Measurements from ENCODE around the gene HIGD1B. TPM values are rescaled to one million over a fixed set of nuclear protein-coding genes. Genes with fewer than 3 reads are reported as not detected.

Gene HIGD1B
- total and polyA plus RNA-seq, 2 of the 4 experiments (the other 2 are of a cell fraction): not detected

- Histone ChIP-seq H3K36me3 (ENCODE audit: control insufficient read depth, insufficient read depth, low read length) (peaks cover 34% of the 10 kb centered on the region), H3K56ac (ENCODE audit: extremely low read depth, insufficient read depth, low read length) (no peak overlapping the region), H2AK9ac (replicated peaks; ENCODE audit: low read depth, low read length, poor library complexity) (no peak overlapping the region), H3K4me1 (ENCODE audit: control insufficient read depth, insufficient read depth, low read length) (no peaks in the 10 kb centered on the region), H3K27me3 (ENCODE audit: control insufficient read depth, insufficient read depth, low read length) (no peaks in the 10 kb centered on the region), H3K4ac (ENCODE audit: low read depth, low read length) (no peak overlapping the region), H3K4me3 (ENCODE audit: insufficient read depth, low read depth, low read length) (no peak overlapping the region), H3K4me2 (ENCODE audit: low read depth, low read length) (no peak overlapping the region), H3K23ac (ENCODE audit: low read depth, low read length) (no peak overlapping the region), H4K5ac (ENCODE audit: low read depth, low read length) (no peak overlapping the region), H2BK15ac (ENCODE audit: low read depth, low read length) (no peak overlapping the region), H3K27ac (ENCODE audit: insufficient read depth, low read length) (no peak overlapping the region), H3K79me1 (ENCODE audit: low read depth in 1 of 2, low read length in 2 of 2) (peaks cover 15 to 43% of the 10 kb centered on the region in 2 experiments), H4K8ac (ENCODE audit: low read depth in 2 of 2, low read length in 2 of 2) (no peak overlapping the region), H2AFZ (replicated peaks; ENCODE audit: low read length, poor library complexity) (no peak overlapping the region), H4K91ac (ENCODE audit: insufficient read depth, low read depth, low read length) (no peak overlapping the region), H2BK120ac (ENCODE audit: low read depth, low read length) (no peak overlapping the region), H3K9ac (ENCODE audit: low read depth, low read length) (no peak overlapping the region), H3K14ac (replicated peaks; ENCODE audit: low read depth, low read length) (no peak overlapping the region), H3K18ac (ENCODE audit: low read depth, low read length) (no peak overlapping the region), H2AK5ac (ENCODE audit: low read depth, low read length) (no peak overlapping the region), H4K20me1 (ENCODE audit: insufficient read depth, low read length) (peaks cover 28% of the 10 kb centered on the region), H3K9me1 (ENCODE audit: insufficient read depth, low read length) (peaks cover 11% of the 10 kb centered on the region), H2BK20ac (ENCODE audit: low read depth, low read length) (no peak overlapping the region), H3K9me3 (ENCODE audit: control insufficient read depth, insufficient read depth, low read length) (no peaks in the 10 kb centered on the region), H2BK5ac (ENCODE audit: low read depth, low read length, poor library complexity, severe bottlenecking) (no peak overlapping the region)
- TF ChIP-seq SMC3 (IDR thresholded peaks at IDR 0.05; ENCODE audit: low read depth, low read length): no peak
- TF ChIP-seq, protein P1, sequence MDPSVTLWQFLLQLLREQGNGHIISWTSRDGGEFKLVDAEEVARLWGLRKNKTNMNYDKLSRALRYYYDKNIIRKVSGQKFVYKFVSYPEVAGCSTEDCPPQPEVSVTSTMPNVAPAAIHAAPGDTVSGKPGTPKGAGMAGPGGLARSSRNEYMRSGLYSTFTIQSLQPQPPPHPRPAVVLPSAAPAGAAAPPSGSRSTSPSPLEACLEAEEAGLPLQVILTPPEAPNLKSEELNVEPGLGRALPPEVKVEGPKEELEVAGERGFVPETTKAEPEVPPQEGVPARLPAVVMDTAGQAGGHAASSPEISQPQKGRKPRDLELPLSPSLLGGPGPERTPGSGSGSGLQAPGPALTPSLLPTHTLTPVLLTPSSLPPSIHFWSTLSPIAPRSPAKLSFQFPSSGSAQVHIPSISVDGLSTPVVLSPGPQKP (IDR thresholded peaks at IDR 0.05; ENCODE audit: borderline replicate concordance, low read depth, low read length): no peak
- no peak for TF ChIP-seq CHD1 (IDR thresholded peaks at IDR 0.05; ENCODE audit: low read depth, low read length)
- TF ChIP-seq USF2 (IDR thresholded peaks at IDR 0.05; ENCODE audit: low read depth, low read length): no peak
- TF ChIP-seq MAZ (IDR thresholded peaks at IDR 0.05; ENCODE audit: borderline replicate concordance, low read depth, low read length): no peak
- no peak for TF ChIP-seq MXI1 (IDR thresholded peaks at IDR 0.05; ENCODE audit: borderline replicate concordance, low read depth, low read length)
- no peak for TF ChIP-seq MAFK (IDR thresholded peaks at IDR 0.05; ENCODE audit: low read depth, low read length)
- no peak for TF ChIP-seq RAD21 (IDR thresholded peaks at IDR 0.05; ENCODE audit: low read length)
- no peak for TF ChIP-seq RCOR1 (IDR thresholded peaks at IDR 0.05; ENCODE audit: insufficient replicate concordance, low read length)
- no peak for TF ChIP-seq NFE2L2 (IDR thresholded peaks at IDR 0.05; ENCODE audit: low read depth, low read length)
- no peak for TF ChIP-seq RFX5 (IDR thresholded peaks at IDR 0.05; ENCODE audit: low read depth, low read length)
- no peak for TF ChIP-seq POLR2A (IDR thresholded peaks at IDR 0.05; ENCODE audit: low read depth, low read length)
- TF ChIP-seq FOS (IDR thresholded peaks at IDR 0.05; ENCODE audit: low read depth, low read length): no peak
- TF ChIP-seq CTCF (conservative IDR thresholded peaks at IDR 0.05; ENCODE audit: low read depth, low read length): no peak
- TF ChIP-seq CEBPB (IDR thresholded peaks at IDR 0.05; ENCODE audit: low read depth, low read length): no peak
- TF ChIP-seq BHLHE40 (IDR thresholded peaks at IDR 0.05; ENCODE audit: low read depth, low read length): no peak
- no TSS peak for BruUV-seq (replicated peaks)
- intact Hi-C loops (cut with micrococcal nuclease) (no loop called here), dilution Hi-C loops (cut with HindIII; ENCODE audit: low sequenced_read_pairs, unreplicated experiment) (no loop called here), in situ Hi-C loops (cut with MboI; ENCODE audit: low sequenced_read_pairs) (no loop called here)
- WGBS, 2 experiments (ENCODE audit: extremely low coverage in 2 of 2, insufficient read length in 1 of 2): no CpG with 5 or more reads among the region's 1 CpG
- CTCF ChIA-PET: no interaction called here
- POLR2A ChIA-PET (ENCODE audit: unreplicated experiment): no interaction called here
- ATAC-seq (ENCODE audit: low read depth): no peak
- DNase-seq: no peak
Observed at GRCh38 chr17:44887016-44887415, 39.3 kb downstream of the HIGD1B start.

Data from IMR-90 (cell line).